Glomerular endothelial cell (primary cell): ENCODE measurements around the gene IER5L. TPM values are rescaled to one million over a fixed set of nuclear protein-coding genes. Genes with fewer than 3 reads are reported as not detected.

Experiments used
- DNase-seq: peaks from one replicate; pipeline ENCODE4 v3.0.0-alpha.2; 2011; ENCODE audit warnings: low read depth, low spot score; ENCODE audit errors: extremely low read depth
- total RNA-seq: library from RNA; depleted of rRNA; stranded (reverse); fragments of >200 nt; gene quantifications from 2 replicates; pipeline ENCODE4 v1.2.3, GENCODE V29; 2015

IER5L gene
- 21.4 and 23.3 TPM in 2 replicates for total RNA-seq

- DNase-seq, result no peak
Observed at GRCh38 chr9:129177791-129178567, at the start of gene IER5L. IER5L (minus strand) TSS chr9:129178261; CDS start chr9:129178052, 209 bp downstream.

- no peak for DNase-seq
Observed at GRCh38 chr9:129227843-129228189, 49.8 kb upstream of the IER5L start.

DNA sequence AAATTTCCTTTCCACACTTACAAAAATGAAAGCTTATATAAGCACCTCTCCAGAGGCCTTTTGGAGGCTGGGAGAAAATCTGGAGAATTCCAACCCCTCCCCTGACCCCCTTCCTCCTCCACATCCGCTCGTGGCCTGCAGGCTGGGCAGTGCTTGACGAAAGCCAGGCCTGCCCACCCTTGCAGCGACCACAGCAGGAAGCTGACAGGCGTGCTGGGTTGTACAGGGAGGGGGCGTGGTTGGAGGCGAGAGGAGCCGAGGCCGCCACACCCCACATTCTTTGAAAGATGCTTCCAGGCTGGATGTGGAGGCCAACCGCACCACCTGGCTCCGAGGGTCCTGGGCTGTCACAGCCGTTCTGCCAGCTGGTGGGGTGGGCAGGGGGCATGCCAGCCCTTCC is 47.8 kb upstream of the IER5L start:
- no peak for DNase-seq

DNA sequence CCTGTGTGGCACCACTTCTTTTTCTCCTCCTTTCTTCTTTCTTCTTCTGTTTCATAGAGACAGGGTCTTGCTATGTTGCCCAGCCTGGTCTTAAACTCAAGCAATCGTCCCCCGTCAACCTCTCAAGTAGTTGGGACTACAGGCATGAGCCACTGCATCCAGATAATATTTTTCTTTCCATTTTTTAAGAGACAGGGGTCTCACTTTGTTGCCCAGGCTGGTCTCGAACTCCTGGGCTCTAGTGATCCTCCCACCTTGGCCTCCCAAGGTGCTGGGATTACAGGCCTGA is 47.4 kb upstream of the IER5L start:
- DNase-seq, result no peak

DNA sequence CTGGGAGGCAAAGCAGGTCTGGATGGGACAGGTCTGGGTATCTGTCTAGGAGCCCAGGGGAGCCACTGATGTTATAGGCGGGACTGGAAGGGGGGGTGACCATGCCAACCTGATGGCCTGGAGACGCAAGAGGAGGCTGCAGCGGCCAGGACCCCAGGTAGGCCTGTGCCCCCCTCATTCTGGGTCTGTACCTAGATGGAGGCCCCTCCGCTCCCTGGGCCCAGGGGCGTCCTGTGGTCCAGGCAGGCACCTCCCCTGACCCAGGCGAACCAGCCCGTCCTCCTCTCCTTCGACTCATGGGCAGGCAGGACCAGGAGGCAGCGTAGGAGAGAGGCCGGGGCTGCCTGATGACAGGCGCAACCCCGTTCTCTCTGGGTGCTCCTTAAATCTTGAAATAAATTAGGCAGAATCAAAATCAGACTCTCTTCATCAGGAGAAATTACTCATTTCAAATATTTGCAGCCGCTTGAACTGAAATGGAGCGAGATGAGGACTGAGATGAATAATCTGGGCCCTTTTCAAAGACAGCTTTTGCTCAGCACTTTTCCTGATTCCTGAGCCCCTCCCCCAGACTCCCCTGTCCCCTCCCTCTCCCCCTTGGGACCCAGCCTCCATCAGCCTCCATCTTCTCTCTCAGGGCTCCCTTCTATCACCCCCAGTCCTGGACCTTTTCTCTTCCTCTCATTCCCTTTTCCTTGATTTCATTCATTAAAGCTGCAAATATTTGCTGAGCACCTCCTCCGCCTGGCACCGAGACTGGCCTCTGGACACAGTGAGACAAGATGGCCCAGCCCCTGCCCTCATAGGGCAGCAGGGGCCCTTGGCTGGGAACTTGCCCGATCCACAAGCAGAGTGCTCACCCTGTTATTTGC is 46.8 kb upstream of the IER5L start:
- no peak for DNase-seq

- no peak for DNase-seq
Observed at GRCh38 chr9:129223551-129224208, 45.6 kb upstream of the IER5L start.

DNA sequence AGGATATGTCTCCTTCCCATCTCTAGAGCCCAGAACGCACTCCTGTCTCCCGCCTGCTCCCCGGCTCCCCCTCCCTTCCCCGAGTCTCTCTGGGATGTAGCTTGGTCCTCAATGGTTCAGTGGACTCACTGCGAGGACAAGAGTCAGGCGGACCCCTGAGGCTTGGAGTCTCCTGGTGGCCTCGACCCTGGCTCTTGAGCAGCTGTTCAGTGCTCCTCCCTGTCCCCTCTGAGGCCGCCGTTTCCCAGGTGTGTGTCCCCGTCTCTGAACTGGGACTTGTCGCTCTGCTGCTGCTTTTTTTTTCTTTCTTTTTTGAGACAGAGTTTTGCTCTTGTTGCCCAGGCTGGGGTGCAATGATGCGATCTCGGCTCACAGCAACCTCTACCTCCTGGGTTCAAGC is 44.8 kb upstream of the IER5L start:
- no peak for DNase-seq

DNA sequence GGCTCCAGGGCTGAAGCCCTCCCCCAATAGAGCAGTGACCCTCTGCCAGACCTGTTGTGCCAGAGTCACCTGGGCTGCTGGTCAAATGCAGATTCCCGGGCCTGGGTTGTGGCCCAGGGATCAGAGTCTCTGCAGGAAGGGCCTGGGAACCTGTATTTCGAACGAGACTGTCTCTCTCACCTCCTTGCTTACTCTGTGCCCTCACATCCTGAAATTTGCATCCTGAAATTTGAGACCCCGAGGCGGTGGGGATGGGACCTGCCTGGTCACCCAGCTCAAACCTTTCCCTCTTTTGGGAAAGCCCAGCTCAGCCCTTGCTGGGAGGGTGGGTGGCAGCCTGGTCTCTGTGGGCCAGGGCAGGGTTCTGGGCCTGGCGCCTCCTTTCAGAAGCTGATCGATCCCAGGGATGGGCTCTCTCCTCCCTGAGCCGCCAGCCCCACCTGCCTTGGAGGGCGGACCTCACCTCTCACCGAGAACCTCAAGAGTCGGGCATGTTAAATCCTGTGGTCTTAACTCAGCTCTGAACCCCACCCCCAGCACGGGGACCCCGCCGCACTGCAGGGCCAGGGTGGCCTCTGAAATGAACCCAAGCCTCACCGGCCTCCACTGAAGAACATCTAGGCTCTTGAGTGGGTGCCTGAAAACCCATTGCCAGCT is 44.0 kb upstream of the IER5L start:
- no peak for DNase-seq

GRCh38 chr9:129221233-129221632 is 43.2 kb upstream of the IER5L start:
- no peak for DNase-seq

DNA sequence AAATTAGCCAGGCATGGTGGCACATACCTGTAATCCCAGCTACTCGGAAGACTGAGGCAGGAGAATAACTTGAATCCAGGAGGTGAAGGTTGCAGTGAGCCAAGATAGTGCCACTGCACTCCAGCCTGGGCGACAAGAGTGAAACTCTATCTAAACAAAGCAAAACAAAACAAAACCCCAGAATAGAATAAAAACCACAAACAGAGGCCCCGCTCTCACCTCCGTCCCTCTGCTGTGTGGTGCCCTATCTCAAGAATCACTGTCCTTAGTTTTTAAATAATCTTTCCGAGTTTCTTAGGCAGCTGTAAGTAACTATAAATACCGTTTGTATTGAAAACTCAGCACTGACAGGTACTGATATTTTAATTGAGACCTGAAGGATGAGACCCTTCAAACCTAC is 42.7 kb upstream of the IER5L start:
- no peak for DNase-seq

- DNase-seq, result no peak
Observed at GRCh38 chr9:129218918-129219317, 40.9 kb upstream of the IER5L start.

GRCh38 chr9:129218272-129218625 is 40.2 kb upstream of the IER5L start:
- no peak for DNase-seq

DNA sequence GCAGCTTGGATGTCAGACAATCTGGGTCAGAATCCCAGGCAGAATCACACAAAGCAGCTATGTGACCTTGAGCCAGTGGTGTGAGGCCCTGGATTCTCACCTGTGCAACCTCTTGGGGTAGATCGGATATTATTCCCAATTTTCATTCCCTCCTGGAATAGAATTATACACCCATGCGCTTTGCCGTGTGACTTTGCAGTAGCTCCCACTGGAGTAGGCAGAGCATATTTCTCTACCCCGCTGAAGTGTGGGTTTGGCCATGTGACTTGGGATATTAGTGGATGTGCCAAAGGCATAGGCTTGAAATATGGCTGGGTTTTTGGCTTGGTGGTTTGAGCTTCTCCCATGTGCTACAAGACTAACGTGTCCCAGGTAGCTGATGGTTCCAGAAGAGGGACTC is 35.5 kb upstream of the IER5L start:
- DNase-seq, result no peak

DNA sequence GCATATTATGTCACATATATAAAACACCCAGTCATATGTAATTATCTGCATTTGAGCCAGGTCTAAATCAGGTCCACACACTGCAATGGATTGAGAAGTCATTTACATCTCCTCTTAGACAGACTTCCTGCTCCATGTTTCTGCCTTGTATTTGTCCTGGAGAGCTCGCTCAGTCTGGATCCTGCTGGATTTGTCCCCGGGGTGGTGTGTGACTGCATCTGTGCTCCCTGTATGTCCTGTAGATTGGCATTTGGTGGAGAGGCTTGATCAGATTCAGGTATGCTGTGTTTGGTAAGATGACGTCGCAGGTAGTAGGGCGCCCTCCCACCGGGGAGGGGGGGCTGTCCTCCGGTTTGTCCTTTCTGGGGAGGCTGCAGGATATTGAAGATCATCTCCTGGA is 33.6 kb upstream of the IER5L start:
- no peak for DNase-seq

GRCh38 chr9:129210125-129210524 is 32.1 kb upstream of the IER5L start:
- no peak for DNase-seq

DNA sequence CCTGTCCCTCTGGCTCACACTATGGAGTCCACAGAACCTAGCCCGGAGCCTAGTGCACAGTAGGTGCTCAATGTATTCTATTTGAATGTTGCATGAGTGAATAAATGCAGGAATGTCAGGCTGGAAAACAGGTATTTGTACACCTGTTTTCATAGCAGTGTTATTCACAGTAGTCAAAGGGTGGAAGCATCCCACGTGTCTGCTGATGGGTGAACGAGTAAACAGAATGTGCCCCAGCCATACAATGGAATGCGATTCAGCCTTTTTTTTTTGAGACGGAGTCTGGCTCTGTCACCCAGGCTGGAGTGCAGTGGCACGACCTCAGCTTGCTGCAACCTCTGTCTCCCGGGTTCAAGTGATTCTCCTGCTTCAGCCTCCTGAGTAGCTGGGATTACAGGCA is 31.5 kb upstream of the IER5L start:
- no peak for DNase-seq

- DNase-seq, result no peak
Observed at GRCh38 chr9:129209109-129209508, 31.0 kb upstream of the IER5L start.

DNA sequence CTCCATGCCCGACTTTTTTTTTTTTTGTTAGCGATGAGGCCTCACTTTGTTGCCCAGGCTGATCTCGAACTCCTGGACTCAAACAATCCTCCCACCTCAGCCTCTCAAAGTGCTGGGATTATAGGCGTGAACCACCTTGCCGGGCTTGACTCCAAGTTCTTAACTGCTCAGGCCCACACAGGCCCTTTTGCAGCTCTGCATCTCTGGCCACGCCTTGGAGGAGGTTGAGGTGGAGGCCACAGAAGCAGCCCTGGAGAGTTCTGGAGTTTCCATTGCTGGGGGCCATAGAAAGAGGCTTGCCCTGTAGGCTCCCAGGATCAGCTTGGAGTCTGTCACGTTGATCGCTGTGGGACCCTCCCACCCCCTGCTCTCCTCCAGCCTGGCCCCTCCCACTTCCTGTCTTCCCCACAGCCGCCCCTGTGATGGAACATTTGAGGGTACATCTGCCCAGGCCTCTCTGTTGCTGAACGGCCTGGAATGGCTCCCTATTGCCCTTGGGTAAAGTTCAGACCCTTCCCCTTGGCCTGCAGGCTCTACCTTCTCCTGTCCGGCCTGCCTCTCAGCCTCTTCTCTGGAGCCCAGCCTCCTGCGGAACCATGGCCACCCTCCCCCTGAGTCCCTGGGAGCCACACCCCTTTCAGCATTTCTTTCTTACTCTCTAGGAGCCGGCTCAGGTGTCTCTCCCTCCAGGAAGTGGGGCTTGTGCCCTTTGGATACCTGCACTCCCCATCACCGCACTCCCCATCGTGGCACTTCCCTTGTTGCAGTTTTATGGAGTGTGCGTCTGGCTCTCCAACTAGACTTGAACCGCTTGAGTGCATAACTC is 30.4 kb upstream of the IER5L start:
- no peak for DNase-seq

- no peak for DNase-seq
Observed at GRCh38 chr9:129206905-129207304, 28.8 kb upstream of the IER5L start.

DNA sequence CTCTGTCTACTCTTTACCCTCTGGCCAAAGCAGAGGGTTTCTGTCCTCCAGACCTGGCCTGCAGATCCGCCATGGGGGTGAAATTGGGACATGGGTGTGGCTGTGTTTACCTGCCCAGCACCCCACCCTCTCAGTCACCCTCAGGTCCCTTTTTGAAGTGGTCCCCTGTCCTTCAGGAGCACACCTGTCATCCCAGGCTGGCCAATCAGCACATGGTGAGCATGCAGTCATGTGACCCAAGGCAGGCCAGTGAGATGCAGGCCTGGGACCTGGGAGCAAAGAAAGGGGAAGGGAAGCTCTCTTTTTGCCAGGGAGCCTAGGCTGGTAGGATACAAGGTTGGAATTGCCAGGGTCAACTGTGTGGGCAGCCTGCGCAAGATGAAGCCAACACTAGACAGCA is 28.3 kb upstream of the IER5L start:
- no peak for DNase-seq

GRCh38 chr9:129204840-129205239 is 26.8 kb upstream of the IER5L start:
- DNase-seq, result no peak
